Measurements from ENCODE around the gene FNBP1L. TPM values are rescaled to one million over a fixed set of nuclear protein-coding genes. Genes with fewer than 3 reads are reported as not detected.
"Not testable (repeated sequence)": the region's sequence is repeated elsewhere in the genome, so short reads cannot be mapped to it uniquely, and the experiment has no call there.

Gene FNBP1L
- total and polyA plus RNA-seq, 7 donors = 13.4 to 30.7 (median 20.1) TPM

DNA sequence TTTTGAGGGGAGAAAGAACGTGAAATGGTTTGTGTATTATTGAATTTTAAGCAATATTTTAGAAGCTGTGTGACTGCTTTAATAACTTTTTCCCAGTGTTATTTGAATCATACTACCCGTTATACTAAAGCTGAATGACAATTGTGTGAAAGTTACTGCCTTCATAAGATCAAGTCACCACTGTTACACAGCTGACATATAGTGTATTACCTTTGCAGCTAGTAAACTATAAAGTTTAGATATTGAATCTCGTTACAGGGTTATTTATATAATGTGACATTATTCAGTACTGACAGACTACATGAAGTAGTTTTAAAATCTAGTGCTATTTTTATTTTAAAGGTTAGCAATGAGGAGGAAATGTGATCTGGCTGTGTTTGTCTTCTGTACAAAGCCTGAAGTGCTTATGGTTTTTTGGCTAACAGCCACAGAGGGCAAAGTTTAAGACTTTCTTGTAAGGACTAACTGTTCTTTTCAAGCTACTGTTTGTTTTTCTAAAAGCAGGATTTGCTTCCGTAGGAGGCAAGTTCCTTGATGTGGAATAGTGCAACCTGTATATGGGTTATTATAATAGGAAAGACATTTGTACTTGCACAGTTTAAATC lies 106.1 kb downstream of the FNBP1L start:
- not testable (repeated sequence) for H3K27me3 ChIP-seq, DNase-seq, H3K4me3 ChIP-seq, H3K9me3 ChIP-seq
- intact Hi-C loops (cut with DNase I) = loop anchor here (10.0 kb wide), 1 partner anchor 109 kb away; the partner anchor contains the start of gene FNBP1L
- H3K27ac ChIP-seq = peak overlapping the region; percentile 17 to 56 (median 48)
- TF ChIP-seq POLR2AphosphoS5 (IDR thresholded peaks at IDR 0.05) (peak in 3 of 4 donors; percentile 31 to 43 (median 33)), EP300 (IDR thresholded peaks at IDR 0.05) (peak in 1 of 4 donors; percentile 40)
- peaks cover 0 to 24% (median 20%) of the 10 kb centered on the region in 4 donors for H3K4me1 ChIP-seq
- H3K36me3 ChIP-seq = peaks cover 0 to 21% (median 0%) of the 10 kb centered on the region in 4 donors
- 11 to 40% methylated on average over 4 of the region's 4 CpGs for WGBS, 2 donors

DNA sequence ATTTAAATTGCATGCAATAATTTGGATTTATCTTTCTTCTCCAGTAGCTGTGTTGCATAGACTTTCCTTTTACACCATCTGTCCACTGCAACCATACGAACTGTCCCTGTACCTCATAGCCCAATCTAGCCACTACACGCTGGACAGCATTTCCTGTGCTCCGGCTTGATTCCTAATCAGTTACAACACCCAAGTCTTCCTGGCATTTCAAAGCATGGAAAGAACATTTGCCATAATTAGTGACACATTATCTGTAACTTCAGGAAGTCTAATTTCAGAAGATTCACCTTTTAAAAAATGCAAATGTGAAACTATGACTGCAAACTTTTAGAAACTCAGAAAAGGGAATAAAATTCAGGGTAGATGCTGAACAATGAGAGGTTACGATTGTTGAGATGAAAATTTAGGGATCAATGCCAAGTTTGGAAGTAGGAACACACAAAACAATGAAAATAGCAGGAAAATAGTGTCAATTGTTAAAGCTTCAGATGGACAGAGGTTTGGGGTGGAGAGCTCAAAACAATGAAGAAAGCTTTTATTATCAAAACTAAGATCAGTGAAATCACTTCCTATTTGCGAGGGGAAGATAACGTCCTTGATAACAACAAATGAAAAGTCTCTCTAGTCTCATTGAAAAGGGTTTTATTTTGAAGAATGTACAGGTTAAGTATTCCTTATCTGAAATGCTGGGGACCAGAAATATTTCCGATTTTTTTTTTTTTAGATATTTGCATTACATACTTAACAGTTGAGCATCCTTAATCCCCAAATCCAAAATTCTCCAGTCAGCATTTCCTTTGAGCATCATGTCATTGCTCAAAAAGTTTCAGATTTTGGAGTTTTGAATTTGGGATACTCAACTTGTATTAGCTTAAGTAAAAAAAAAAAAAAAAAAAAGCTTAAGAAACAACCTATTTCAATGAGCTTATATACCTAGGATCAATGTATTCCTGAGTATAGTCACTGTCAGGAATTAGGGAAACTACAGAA lies 107.3 kb downstream of the FNBP1L start:
- TF ChIP-seq POLR2A (IDR thresholded peaks at IDR 0.05) (no peak), EP300 (IDR thresholded peaks at IDR 0.05) (no peak), POLR2AphosphoS5 (IDR thresholded peaks at IDR 0.05) (peak in 2 of 4 donors; percentile 12 to 32)
- TF ChIP-seq, protein P1, sequence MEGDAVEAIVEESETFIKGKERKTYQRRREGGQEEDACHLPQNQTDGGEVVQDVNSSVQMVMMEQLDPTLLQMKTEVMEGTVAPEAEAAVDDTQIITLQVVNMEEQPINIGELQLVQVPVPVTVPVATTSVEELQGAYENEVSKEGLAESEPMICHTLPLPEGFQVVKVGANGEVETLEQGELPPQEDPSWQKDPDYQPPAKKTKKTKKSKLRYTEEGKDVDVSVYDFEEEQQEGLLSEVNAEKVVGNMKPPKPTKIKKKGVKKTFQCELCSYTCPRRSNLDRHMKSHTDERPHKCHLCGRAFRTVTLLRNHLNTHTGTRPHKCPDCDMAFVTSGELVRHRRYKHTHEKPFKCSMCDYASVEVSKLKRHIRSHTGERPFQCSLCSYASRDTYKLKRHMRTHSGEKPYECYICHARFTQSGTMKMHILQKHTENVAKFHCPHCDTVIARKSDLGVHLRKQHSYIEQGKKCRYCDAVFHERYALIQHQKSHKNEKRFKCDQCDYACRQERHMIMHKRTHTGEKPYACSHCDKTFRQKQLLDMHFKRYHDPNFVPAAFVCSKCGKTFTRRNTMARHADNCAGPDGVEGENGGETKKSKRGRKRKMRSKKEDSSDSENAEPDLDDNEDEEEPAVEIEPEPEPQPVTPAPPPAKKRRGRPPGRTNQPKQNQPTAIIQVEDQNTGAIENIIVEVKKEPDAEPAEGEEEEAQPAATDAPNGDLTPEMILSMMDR (IDR thresholded peaks at IDR 0.05) = no peak
- intact Hi-C loops (cut with DNase I) = loop anchor here (5.0 to 10.0 kb wide), 2 partner anchors 52 to 110 kb away; partner anchors contain the start of gene FNBP1L
- peak overlapping the region; percentile 8 to 56 (median 34) for H3K27ac ChIP-seq
- H3K4me3 ChIP-seq = no peak overlapping the region
- no peaks in the 10 kb centered on the region for H3K9me3 ChIP-seq
- peaks cover 0 to 19% (median 0%) of the 10 kb centered on the region in 4 donors for H3K36me3 ChIP-seq
- no peak for DNase-seq
- peaks cover 0 to 24% (median 20%) of the 10 kb centered on the region in 4 donors for H3K4me1 ChIP-seq
- no peaks in the 10 kb centered on the region for H3K27me3 ChIP-seq
- 18 to 52% methylated on average over 7 of the region's 7 CpGs for WGBS, 2 donors

DNA sequence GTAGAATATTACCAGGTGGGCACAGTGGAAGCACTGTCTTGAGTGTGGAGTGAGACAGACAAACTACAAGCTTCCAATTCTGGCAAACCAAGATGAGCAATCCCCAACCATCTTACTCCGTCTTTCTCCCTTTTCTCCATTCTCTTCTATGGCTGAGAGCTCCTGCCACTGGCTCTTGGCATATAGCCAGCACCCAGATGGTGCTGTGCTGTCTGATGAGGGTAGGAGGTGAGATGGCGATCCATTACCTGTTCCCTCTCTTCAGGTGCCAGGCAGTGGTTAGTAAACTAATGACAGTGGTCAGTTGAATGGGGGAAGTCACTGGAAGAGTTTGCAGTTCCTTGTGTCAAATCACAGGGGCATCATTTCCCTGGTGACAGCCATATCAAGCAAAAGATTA lies 108.4 kb downstream of the FNBP1L start:
- 61 to 84% methylated on average over 2 of the region's 2 CpGs for WGBS, 2 donors
- H3K27me3 ChIP-seq = no peaks in the 10 kb centered on the region
- H3K27ac ChIP-seq = peak overlapping the region in 1 of 4 donors; percentile 15
- peaks cover 0 to 21% (median 0%) of the 10 kb centered on the region in 4 donors for H3K36me3 ChIP-seq
- H3K4me3 ChIP-seq = no peak overlapping the region
- intact Hi-C loops (cut with DNase I) = loop anchor here (5.0 to 10.0 kb wide), 2 partner anchors 51 to 111 kb away; partner anchors contain the start of gene FNBP1L
- TF ChIP-seq, protein P1 (IDR thresholded peaks at IDR 0.05) = no peak
- no peak for TF ChIP-seq EP300 (IDR thresholded peaks at IDR 0.05)
- no peak for TF ChIP-seq POLR2AphosphoS5 (IDR thresholded peaks at IDR 0.05)
- TF ChIP-seq POLR2A (IDR thresholded peaks at IDR 0.05) = no peak
- DNase-seq = no peak
- no peaks in the 10 kb centered on the region for H3K9me3 ChIP-seq
- H3K4me1 ChIP-seq = peaks cover 0 to 24% (median 20%) of the 10 kb centered on the region in 4 donors

DNA sequence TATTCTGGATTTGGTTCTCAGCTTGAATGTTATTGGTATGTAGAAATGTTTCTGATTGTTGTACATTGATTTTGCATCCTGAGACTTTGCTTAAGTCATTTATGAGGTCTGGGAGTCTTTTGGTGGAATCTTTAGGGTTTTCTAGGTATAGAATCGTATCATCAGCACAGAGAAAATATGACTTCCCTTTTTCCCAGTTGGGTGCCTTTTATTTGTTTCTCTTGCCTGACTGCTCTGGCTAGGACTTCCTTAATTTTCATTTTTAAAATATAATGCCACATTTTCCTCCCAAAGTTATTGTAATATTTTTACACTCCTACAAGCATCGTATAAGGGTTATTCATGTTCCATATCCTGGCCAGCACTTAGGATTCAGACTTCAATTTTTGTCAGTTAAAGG lies 111.1 kb downstream of the FNBP1L start:
- Histone ChIP-seq H3K36me3 (peaks cover 0 to 47% (median 0%) of the 10 kb centered on the region in 4 donors), H3K27me3 (no peaks in the 10 kb centered on the region), H3K9me3 (no peaks in the 10 kb centered on the region), H3K27ac (no peak overlapping the region), H3K4me1 (peaks cover 0 to 12% (median 7%) of the 10 kb centered on the region in 4 donors), H3K4me3 (no peak overlapping the region)
- WGBS, 2 donors = 63 to 89% methylated on average over 2 of the region's 2 CpGs
- no peak for TF ChIP-seq POLR2AphosphoS5 (IDR thresholded peaks at IDR 0.05)
- no peak for TF ChIP-seq EP300 (IDR thresholded peaks at IDR 0.05)
- TF ChIP-seq POLR2A (IDR thresholded peaks at IDR 0.05) = no peak
- TF ChIP-seq, protein P1 (IDR thresholded peaks at IDR 0.05) = no peak
- intact Hi-C loops (cut with DNase I) = loop anchor here (5.0 to 10.0 kb wide), 2 partner anchors 48 to 114 kb away; partner anchors contain the start of gene FNBP1L
- no peak for DNase-seq
